ENCODE measurements around the gene ZSCAN25. TPM values are rescaled to one million over a fixed set of nuclear protein-coding genes. Genes with fewer than 3 reads are reported as not detected.

The ZSCAN25 gene
- total RNA-seq, 1 experiment from 2014 or later, result 17.6 TPM

- POLR2A ChIA-PET, result no interaction called here
- Mint-ChIP-seq H3K4me3 (ENCODE audit: unreplicated experiment) (no peak overlapping the region), H3K27ac (ENCODE audit: low read depth, unreplicated experiment) (no peak overlapping the region), H3K4me1 (ENCODE audit: insufficient read depth, unreplicated experiment) (no peaks in the 10 kb centered on the region), H3K27me3 (ENCODE audit: insufficient read depth, unreplicated experiment) (no peaks in the 10 kb centered on the region), H3K36me3 (ENCODE audit: insufficient read depth, unreplicated experiment) (no peaks in the 10 kb centered on the region), H3K9me3 (ENCODE audit: unreplicated experiment) (no peaks in the 10 kb centered on the region)
- intact Hi-C loops (cut with micrococcal nuclease), result no loop called here
- BruUV-seq (replicated peaks), result no TSS peak
- no peak for TF ChIP-seq CTCF (IDR thresholded peaks at IDR 0.05; ENCODE audit: unreplicated experiment)
- CTCF ChIA-PET, result no interaction called here
- no peak for DNase-seq (ENCODE audit: unreplicated experiment)
Observed at GRCh38 chr7:99599836-99600235, 16.9 kb upstream of the ZSCAN25 start.

DNA sequence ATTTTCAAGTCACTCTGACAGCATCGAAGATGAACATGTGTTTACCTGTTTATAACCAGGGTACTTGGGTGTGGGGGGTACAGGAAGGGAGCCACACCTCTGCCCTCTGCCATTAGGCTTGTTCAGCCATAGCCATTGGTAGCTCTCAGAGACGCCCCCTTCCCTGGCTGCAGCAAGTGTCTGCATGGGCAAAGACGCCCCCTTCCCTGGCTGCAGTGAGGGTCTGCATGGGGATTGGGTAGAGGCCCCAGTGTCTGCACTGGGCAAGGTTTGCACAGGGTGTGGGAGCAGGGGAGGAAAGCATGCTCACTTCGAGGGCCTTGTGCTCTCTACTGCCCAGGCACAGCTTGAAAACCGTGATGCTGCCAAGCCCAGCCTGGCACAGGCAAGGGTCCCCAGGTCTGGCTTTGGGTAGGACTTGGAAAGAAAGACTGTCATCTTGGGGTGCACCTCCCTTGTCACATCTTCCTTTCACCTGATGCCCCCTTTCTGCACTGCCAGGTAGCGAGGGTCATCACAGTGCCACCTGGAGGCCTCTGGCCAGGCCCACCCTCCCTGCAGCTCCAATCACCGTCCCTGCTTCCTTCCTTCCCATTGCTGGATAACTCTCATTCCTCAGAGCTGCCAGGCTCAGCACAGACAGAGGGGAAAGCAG lies 15.0 kb upstream of the ZSCAN25 start:
- intact Hi-C loops (cut with micrococcal nuclease), result no loop called here
- Mint-ChIP-seq H3K27me3 (ENCODE audit: insufficient read depth, unreplicated experiment) (no peaks in the 10 kb centered on the region), H3K4me3 (ENCODE audit: unreplicated experiment) (no peak overlapping the region)

GRCh38 chr7:99605527-99605926 lies 11.2 kb upstream of the ZSCAN25 start:
- Mint-ChIP-seq H3K36me3 (ENCODE audit: insufficient read depth, unreplicated experiment) (no peaks in the 10 kb centered on the region), H3K27ac (ENCODE audit: low read depth, unreplicated experiment) (no peak overlapping the region), H3K4me1 (ENCODE audit: insufficient read depth, unreplicated experiment) (no peaks in the 10 kb centered on the region), H3K9me3 (ENCODE audit: unreplicated experiment) (no peaks in the 10 kb centered on the region), H3K4me3 (ENCODE audit: unreplicated experiment) (no peak overlapping the region), H3K27me3 (ENCODE audit: insufficient read depth, unreplicated experiment) (no peaks in the 10 kb centered on the region)
- ChIA-PET POLR2A (interaction anchor here (1.2 to 1.6 kb wide), 2 partner anchors 9 to 11 kb away, joined by 3 to 4 read pairs; no protein-coding TSS in a partner anchor), CTCF (interaction anchor here (0.7 to 1.6 kb wide), 2 partner anchors 10 to 12 kb away, joined by 3 to 4 read pairs; partner anchors contain the start of gene ZSCAN25)
- DNase-seq (ENCODE audit: unreplicated experiment), result no peak
- intact Hi-C loops (cut with micrococcal nuclease), result no loop called here
- no peak for TF ChIP-seq CTCF (IDR thresholded peaks at IDR 0.05; ENCODE audit: unreplicated experiment)
- no TSS peak for BruUV-seq (replicated peaks)

More for the DNA sequence above, 15.0 kb upstream of the ZSCAN25 start:
- Mint-ChIP-seq H3K9me3 (ENCODE audit: unreplicated experiment) (no peaks in the 10 kb centered on the region), H3K36me3 (ENCODE audit: insufficient read depth, unreplicated experiment) (no peaks in the 10 kb centered on the region), H3K27ac (ENCODE audit: low read depth, unreplicated experiment) (no peak overlapping the region), H3K4me1 (ENCODE audit: insufficient read depth, unreplicated experiment) (no peaks in the 10 kb centered on the region)
- BruUV-seq (replicated peaks), result no TSS peak
- ChIA-PET CTCF (no interaction called here), POLR2A (interaction anchor here (0.6 to 0.7 kb wide), 2 partner anchors 164 to 760 kb away, joined by 4 to 5 read pairs; no protein-coding TSS in a partner anchor)
- no peak for TF ChIP-seq CTCF (IDR thresholded peaks at IDR 0.05; ENCODE audit: unreplicated experiment)
- no peak for DNase-seq (ENCODE audit: unreplicated experiment)

- Mint-ChIP-seq H3K4me3 (ENCODE audit: unreplicated experiment) (no peak overlapping the region), H3K27ac (ENCODE audit: low read depth, unreplicated experiment) (no peak overlapping the region), H3K9me3 (ENCODE audit: unreplicated experiment) (no peaks in the 10 kb centered on the region), H3K27me3 (ENCODE audit: insufficient read depth, unreplicated experiment) (no peaks in the 10 kb centered on the region), H3K36me3 (ENCODE audit: insufficient read depth, unreplicated experiment) (no peaks in the 10 kb centered on the region), H3K4me1 (ENCODE audit: insufficient read depth, unreplicated experiment) (no peaks in the 10 kb centered on the region)
- DNase-seq (ENCODE audit: unreplicated experiment), result no peak
- no TSS peak for BruUV-seq (replicated peaks)
- CTCF ChIA-PET, result no interaction called here
- TF ChIP-seq CTCF (IDR thresholded peaks at IDR 0.05; ENCODE audit: unreplicated experiment), result no peak
- intact Hi-C loops (cut with micrococcal nuclease), result no loop called here
- POLR2A ChIA-PET, result interaction anchor here (0.8 to 1.6 kb wide), 2 partner anchors 8 to 10 kb away, joined by 3 to 4 read pairs; no protein-coding TSS in a partner anchor
Observed at GRCh38 chr7:99606531-99606930, 10.2 kb upstream of the ZSCAN25 start.
